ENCODE measurements around the gene CYFIP2.

CYFIP2 gene

DNA sequence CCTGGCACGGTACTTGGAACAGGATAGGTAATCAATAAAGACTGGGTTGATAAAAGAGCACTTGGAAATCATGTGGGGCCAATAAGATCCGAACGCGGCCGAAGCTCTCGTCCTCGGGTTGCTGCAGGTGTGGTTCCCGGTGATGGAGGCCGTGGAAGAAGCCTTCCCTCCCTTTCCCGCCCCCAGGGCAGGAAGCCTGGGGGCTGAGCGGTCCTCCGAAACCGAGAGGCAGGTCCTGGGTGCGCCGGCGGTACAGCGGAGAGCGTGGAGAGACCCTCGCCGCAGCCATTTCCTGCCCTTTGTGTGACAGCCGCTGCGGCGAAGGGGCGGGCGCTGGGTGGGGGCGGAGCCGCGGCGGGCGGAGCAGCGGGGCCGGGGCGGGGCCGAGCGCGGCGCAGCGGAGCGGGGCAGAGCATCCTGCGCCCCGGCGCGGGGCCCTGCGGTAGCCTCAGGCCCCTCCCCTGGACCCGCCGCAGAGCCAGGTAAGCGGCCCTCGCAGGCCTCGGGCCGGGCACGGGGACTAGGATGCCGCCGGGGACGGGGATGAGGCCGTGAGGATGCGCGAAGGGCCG lies at the start of gene CYFIP2:
TSS of gene CYFIP2 (plus strand) at position 410 of the 572 bp plus-strand sequence. CDS start 19,239 bp downstream, outside the sequence.
- TF ChIP-seq, protein P1, sequence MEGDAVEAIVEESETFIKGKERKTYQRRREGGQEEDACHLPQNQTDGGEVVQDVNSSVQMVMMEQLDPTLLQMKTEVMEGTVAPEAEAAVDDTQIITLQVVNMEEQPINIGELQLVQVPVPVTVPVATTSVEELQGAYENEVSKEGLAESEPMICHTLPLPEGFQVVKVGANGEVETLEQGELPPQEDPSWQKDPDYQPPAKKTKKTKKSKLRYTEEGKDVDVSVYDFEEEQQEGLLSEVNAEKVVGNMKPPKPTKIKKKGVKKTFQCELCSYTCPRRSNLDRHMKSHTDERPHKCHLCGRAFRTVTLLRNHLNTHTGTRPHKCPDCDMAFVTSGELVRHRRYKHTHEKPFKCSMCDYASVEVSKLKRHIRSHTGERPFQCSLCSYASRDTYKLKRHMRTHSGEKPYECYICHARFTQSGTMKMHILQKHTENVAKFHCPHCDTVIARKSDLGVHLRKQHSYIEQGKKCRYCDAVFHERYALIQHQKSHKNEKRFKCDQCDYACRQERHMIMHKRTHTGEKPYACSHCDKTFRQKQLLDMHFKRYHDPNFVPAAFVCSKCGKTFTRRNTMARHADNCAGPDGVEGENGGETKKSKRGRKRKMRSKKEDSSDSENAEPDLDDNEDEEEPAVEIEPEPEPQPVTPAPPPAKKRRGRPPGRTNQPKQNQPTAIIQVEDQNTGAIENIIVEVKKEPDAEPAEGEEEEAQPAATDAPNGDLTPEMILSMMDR (IDR thresholded peaks at IDR 0.05; ENCODE audit: low read depth, low read length), result no peak
- peak within 1 kb of the TSS; percentile 62 for H3K4me3 ChIP-seq (ENCODE audit: low read depth, low read length)

DNA sequence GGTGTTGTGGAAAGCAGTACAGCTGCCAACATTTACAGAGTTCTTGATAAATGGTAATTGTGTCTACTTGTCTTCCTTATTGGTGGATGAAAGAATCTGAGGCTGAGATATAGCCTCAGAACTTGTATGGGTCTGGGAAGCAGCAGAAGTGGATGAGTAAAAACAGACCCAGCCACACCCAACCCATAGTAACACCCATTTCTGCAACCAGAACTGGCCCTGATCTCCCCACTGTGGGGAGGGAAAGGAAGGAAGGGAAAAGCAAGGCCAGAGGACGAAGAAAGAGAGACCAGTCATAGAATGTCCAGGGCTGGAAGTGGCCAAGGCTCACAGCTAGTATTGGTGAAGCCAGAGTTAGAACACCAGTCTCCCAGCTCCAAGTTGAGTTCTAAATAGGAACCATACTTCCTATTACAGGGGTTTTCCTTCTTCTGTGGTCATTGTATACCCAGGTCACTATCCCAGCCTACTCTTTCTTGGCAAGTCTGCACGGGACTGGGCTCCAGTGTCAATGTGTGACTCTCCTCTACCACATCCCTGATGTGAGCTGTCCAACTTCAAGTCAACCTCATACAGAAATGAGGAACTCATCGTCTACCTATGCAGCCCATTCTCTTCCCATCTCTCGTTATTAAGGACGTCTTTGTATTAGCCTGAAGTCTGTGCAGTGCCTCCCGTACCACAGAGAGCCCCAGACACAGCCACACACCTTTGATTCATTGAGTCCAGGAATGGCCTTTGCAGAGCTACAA lies 49.4 kb upstream of the CYFIP2 start:
- no peak overlapping the region for H3K4me3 ChIP-seq (ENCODE audit: low read depth, low read length)
- TF ChIP-seq, protein P1 (IDR thresholded peaks at IDR 0.05; ENCODE audit: low read depth, low read length), result no peak

- H3K4me3 ChIP-seq (ENCODE audit: low read depth, low read length), result no peak overlapping the region
- TF ChIP-seq, protein P1 (IDR thresholded peaks at IDR 0.05; ENCODE audit: low read depth, low read length), result no peak
Observed at GRCh38 chr5:157217289-157218024, 48.5 kb upstream of the CYFIP2 start.

DNA sequence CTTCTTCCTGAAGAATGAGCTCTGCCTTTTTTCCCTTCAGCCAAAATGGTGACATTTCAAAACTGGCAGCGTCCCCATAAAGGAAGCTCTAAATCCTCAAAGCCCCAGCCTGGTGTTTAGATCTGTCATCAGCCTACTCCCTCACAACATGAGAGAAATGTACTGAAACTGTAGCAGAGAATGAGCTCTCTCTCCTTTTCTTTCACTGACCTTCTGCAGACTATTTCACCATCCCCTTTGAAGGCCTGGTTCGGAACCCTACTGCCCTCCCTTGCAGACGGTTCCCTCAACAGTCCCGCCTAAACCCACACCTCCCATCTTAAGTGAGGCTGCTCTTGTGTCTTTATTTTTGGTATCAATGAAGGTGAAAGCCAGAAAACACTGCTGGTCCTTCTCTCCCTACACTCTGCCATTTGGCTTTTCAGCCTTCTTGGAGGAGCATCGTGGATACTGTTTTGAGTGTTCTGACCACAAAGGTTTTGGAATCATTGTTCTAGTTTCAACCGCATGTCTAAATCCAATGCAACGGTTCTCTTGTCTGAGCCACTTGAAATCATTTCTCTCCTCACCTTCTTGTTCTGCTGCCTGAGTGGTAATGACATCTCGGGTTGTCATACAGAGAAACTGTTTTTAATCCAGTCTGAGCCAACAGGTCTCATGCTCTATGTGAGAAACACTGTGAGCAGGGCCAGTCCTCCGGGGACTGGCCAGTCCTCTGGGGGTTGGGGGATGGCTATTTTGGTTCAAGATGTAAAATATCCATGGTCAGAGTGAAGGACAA lies 46.2 kb upstream of the CYFIP2 start:
- TF ChIP-seq, protein P1 (IDR thresholded peaks at IDR 0.05; ENCODE audit: low read depth, low read length), result no peak

DNA sequence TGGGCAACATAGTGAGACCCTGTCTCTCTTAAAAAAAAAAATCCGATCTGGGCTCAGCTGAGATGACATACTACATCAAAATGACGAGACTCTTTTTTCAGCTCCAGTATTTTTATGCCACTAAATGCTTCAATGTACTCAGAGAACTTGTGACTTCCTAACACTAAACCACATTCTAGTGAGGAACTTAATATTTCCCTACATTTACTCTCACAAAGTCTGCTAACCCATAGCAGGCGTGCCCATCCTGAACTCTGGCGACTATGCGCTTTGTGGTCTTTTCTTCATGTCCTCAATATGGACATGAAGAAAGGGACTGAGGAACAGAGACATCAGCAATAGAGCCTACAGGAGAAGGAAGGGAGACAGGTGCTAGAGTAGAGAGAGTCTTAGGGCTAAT lies 44.0 kb upstream of the CYFIP2 start:
- no peak overlapping the region for H3K4me3 ChIP-seq (ENCODE audit: low read depth, low read length)
- TF ChIP-seq, protein P1 (IDR thresholded peaks at IDR 0.05; ENCODE audit: low read depth, low read length), result no peak

More for the DNA sequence above, 46.2 kb upstream of the CYFIP2 start:
- no peak overlapping the region for H3K4me3 ChIP-seq (ENCODE audit: low read depth, low read length)

DNA sequence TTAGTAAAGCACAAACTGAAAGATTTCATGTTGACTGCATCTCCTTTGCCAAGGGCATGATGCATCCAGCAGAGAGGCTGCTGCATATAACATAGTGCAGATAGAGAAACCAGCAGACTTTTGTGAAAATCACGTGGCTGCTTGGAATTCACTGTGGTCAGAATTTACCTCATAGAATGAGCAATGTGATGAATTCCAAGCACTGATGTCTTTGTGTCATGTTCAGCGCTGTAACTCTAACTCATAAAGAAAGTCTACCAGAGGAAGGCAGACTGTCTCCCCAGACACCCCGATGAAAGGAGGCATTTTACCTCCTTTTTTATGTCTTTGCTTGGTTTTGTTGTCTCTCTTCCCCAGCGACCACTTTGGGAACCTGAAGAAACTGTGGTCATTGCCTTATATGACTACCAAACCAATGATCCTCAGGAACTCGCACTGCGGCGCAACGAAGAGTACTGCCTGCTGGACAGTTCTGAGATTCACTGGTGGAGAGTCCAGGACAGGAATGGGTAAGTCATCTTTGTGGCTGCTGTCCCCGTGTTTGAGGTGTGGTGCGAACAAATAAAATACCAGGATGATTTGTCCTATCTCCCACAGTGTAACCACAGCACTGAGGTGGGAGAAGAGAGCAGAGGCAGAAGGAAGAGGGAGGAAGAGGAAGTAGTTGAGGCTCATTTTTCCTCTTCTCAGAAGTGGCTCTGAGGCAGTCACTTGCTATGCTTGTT lies 43.3 kb upstream of the CYFIP2 start:
- H3K4me3 ChIP-seq (ENCODE audit: low read depth, low read length), result no peak overlapping the region
- TF ChIP-seq, protein P1 (IDR thresholded peaks at IDR 0.05; ENCODE audit: low read depth, low read length), result no peak
